Activated naive CD4-positive, alpha-beta T cell treated with anti-CD3 and anti-CD28 coated beads for 36 hours (primary cell): ENCODE data around the gene FBXO34. TPM values are rescaled to one million over a fixed set of nuclear protein-coding genes. Genes with fewer than 3 reads are reported as not detected.

Experiments used
- CTCF ChIA-PET: fragments of 350-600 bp; sonication (Branson Sonifier 250); formaldehyde crosslinking; loops from one replicate; lab custom pipeline; 2021; ENCODE audit warnings: antibody characterized with exemption; lab: Charles Lee
- DNase-seq: peaks from one replicate; pipeline ENCODE4 v3.0.0-alpha.2; 2020
- H3K27ac Mint-ChIP-seq: one replicate; pipeline ENCODE4 v1.8.0; 2021; ENCODE audit warnings: mild to moderate bottlenecking, mixed read lengths
- H3K27me3 Mint-ChIP-seq: one replicate; pipeline ENCODE4 v1.8.0; 2021; ENCODE audit warnings: low read depth, mixed read lengths
- H3K36me3 Mint-ChIP-seq: one replicate; pipeline ENCODE4 v1.8.0; 2021; ENCODE audit warnings: low read depth, mixed read lengths
- H3K4me1 Mint-ChIP-seq: one replicate; pipeline ENCODE4 v1.8.0; 2021; ENCODE audit warnings: low read depth, mixed read lengths
- H3K4me3 Mint-ChIP-seq: one replicate; pipeline ENCODE4 v1.8.0; 2021; ENCODE audit warnings: mild to moderate bottlenecking, moderate library complexity, mixed read lengths
- H3K9me3 Mint-ChIP-seq: one replicate; pipeline ENCODE4 v1.8.0; 2021; ENCODE audit warnings: mixed read lengths
- intact Hi-C: fragments of 100-400 bp; cut with micrococcal nuclease; formaldehyde crosslinking; loops from one replicate; pipeline ENCODE4 v1.15.1; 2023
- total RNA-seq, 2 experiments: library from RNA; stranded (reverse); gene quantifications; one replicate each; pipeline ENCODE4 v1.2.3, GENCODE V29; 2021

The FBXO34 gene
- total RNA-seq, 2 experiments from 2014 or later, result 17.4 to 17.7 TPM

- Mint-ChIP-seq H3K27me3 (no peaks in the 10 kb centered on the region), H3K9me3 (no peaks in the 10 kb centered on the region), H3K36me3 (peaks cover 7% of the 10 kb centered on the region), H3K4me3 (no peak overlapping the region), H3K27ac (no peak overlapping the region), H3K4me1 (peaks cover 66% of the 10 kb centered on the region)
- DNase-seq, result no peak
- CTCF ChIA-PET, result interaction anchor here (0.7 to 1.7 kb wide), 2 partner anchors 41 to 80 kb away, joined by 3 to 13 read pairs; no protein-coding TSS in a partner anchor
- intact Hi-C loops, result loop anchor here (5.0 to 10.0 kb wide), 4 partner anchors 308 to 843 kb away; partner anchors contain the start of genes CGRRF1, KTN1 and PELI2
These were observed 2.9 kb downstream of the FBXO34 start for GRCh38 chr14:55274146-55274545.

- DNase-seq, result no peak
- CTCF ChIA-PET, result interaction anchor here (0.7 to 1.7 kb wide), 2 partner anchors 40 to 79 kb away, joined by 3 to 13 read pairs; no protein-coding TSS in a partner anchor
- intact Hi-C loops, result loop anchor here (5.0 to 10.0 kb wide), 4 partner anchors 308 to 843 kb away; partner anchors contain the start of genes CGRRF1, KTN1 and PELI2
- H3K27ac Mint-ChIP-seq, result peak overlapping the region; percentile 10
- no peaks in the 10 kb centered on the region for H3K9me3 Mint-ChIP-seq
- peaks cover 66% of the 10 kb centered on the region for H3K4me1 Mint-ChIP-seq
- no peak overlapping the region for H3K4me3 Mint-ChIP-seq
- peaks cover 10% of the 10 kb centered on the region for H3K36me3 Mint-ChIP-seq
- H3K27me3 Mint-ChIP-seq, result no peaks in the 10 kb centered on the region
These were observed 3.5 kb downstream of the FBXO34 start for GRCh38 chr14:55274751-55275150.

GRCh38 chr14:55276736-55277135 lies 5.5 kb downstream of the FBXO34 start:
- Mint-ChIP-seq H3K27ac (no peak overlapping the region), H3K9me3 (no peaks in the 10 kb centered on the region), H3K36me3 (peaks cover 11% of the 10 kb centered on the region), H3K4me3 (no peak overlapping the region), H3K4me1 (peaks cover 66% of the 10 kb centered on the region), H3K27me3 (no peaks in the 10 kb centered on the region)
- DNase-seq, result no peak
- intact Hi-C loops, result loop anchor here (10.0 kb wide), 1 partner anchor 772 kb away; the partner anchor contains the start of gene CGRRF1
- CTCF ChIA-PET, result interaction anchor here (0.6 to 3.5 kb wide), 3 partner anchors 15 to 78 kb away, joined by 3 to 17 read pairs (median 5); no protein-coding TSS in a partner anchor

- intact Hi-C loops, result loop anchor here (10.0 kb wide), 1 partner anchor 773 kb away; the partner anchor contains the start of gene CGRRF1
- peak; percentile 47 for DNase-seq
These were observed 6.9 kb downstream of the FBXO34 start for GRCh38 chr14:55277972-55278740.

GRCh38 chr14:55279384-55279783 lies 8.2 kb downstream of the FBXO34 start:
- DNase-seq, result no peak
- intact Hi-C loops, result loop anchor here (10.0 kb wide), 1 partner anchor 775 kb away; the partner anchor contains the start of gene CGRRF1
- H3K4me3 Mint-ChIP-seq, result no peak overlapping the region
- H3K9me3 Mint-ChIP-seq, result no peaks in the 10 kb centered on the region
- H3K36me3 Mint-ChIP-seq, result peaks cover 9% of the 10 kb centered on the region
- H3K4me1 Mint-ChIP-seq, result peaks cover 55% of the 10 kb centered on the region
- H3K27me3 Mint-ChIP-seq, result no peaks in the 10 kb centered on the region
- CTCF ChIA-PET, result interaction anchor here (3.5 kb wide), 1 partner anchor 75 kb away, joined by 17 read pairs; no protein-coding TSS in a partner anchor
- H3K27ac Mint-ChIP-seq, result no peak overlapping the region

More at GRCh38 chr14:55277972-55278740, 6.9 kb downstream of the FBXO34 start:
- H3K36me3 Mint-ChIP-seq, result peaks cover 9% of the 10 kb centered on the region
- H3K9me3 Mint-ChIP-seq, result no peaks in the 10 kb centered on the region
- peaks cover 64% of the 10 kb centered on the region for H3K4me1 Mint-ChIP-seq
- CTCF ChIA-PET, result interaction anchor here (0.7 to 3.5 kb wide), 2 partner anchors 13 to 77 kb away, joined by 3 to 17 read pairs; no protein-coding TSS in a partner anchor
- H3K27ac Mint-ChIP-seq, result peak overlapping the region; percentile 60
- H3K27me3 Mint-ChIP-seq, result no peaks in the 10 kb centered on the region
- peak overlapping the region; percentile 41 for H3K4me3 Mint-ChIP-seq

GRCh38 chr14:55281316-55281839 lies 10.2 kb downstream of the FBXO34 start:
- intact Hi-C loops, result no loop called here
- no peaks in the 10 kb centered on the region for H3K9me3 Mint-ChIP-seq

GRCh38 chr14:55285048-55285652 lies 13.9 kb downstream of the FBXO34 start:
- H3K27me3 Mint-ChIP-seq, result no peaks in the 10 kb centered on the region
- CTCF ChIA-PET, result interaction anchor here (0.6 kb wide), 3 partner anchors 35 to 780 kb away, joined by 3 to 4 read pairs (median 3); no protein-coding TSS in a partner anchor
- no peak for DNase-seq
- peaks cover 48% of the 10 kb centered on the region for H3K4me1 Mint-ChIP-seq
- intact Hi-C loops, result no loop called here
- H3K9me3 Mint-ChIP-seq, result no peaks in the 10 kb centered on the region
- no peak overlapping the region for H3K4me3 Mint-ChIP-seq
- peaks cover 5% of the 10 kb centered on the region for H3K36me3 Mint-ChIP-seq
- H3K27ac Mint-ChIP-seq, result no peak overlapping the region

More at GRCh38 chr14:55281316-55281839, 10.2 kb downstream of the FBXO34 start:
- DNase-seq, result no peak
- peaks cover 51% of the 10 kb centered on the region for H3K4me1 Mint-ChIP-seq
- CTCF ChIA-PET, result interaction anchor here (0.7 to 0.9 kb wide), 2 partner anchors 11 to 73 kb away, joined by 3 to 4 read pairs; no protein-coding TSS in a partner anchor
- peaks cover 10% of the 10 kb centered on the region for H3K36me3 Mint-ChIP-seq
- H3K27ac Mint-ChIP-seq, result no peak overlapping the region
- no peak overlapping the region for H3K4me3 Mint-ChIP-seq
- no peaks in the 10 kb centered on the region for H3K27me3 Mint-ChIP-seq

GRCh38 chr14:55288439-55288838 lies 17.2 kb downstream of the FBXO34 start:
- intact Hi-C loops, result no loop called here
- no peak overlapping the region for H3K4me3 Mint-ChIP-seq
- no peaks in the 10 kb centered on the region for H3K27me3 Mint-ChIP-seq
- H3K9me3 Mint-ChIP-seq, result no peaks in the 10 kb centered on the region
- CTCF ChIA-PET, result interaction anchor here (0.5 kb wide), 1 partner anchor 16 kb away, joined by 4 read pairs; no protein-coding TSS in a partner anchor
- peak overlapping the region; percentile 36 for H3K27ac Mint-ChIP-seq
- H3K36me3 Mint-ChIP-seq, result peaks cover 4% of the 10 kb centered on the region
- H3K4me1 Mint-ChIP-seq, result peaks cover 40% of the 10 kb centered on the region
- no peak for DNase-seq

- intact Hi-C loops, result no loop called here
- H3K4me1 Mint-ChIP-seq, result peaks cover 41% of the 10 kb centered on the region
- H3K4me3 Mint-ChIP-seq, result no peak overlapping the region
- H3K9me3 Mint-ChIP-seq, result no peaks in the 10 kb centered on the region
- no peaks in the 10 kb centered on the region for H3K36me3 Mint-ChIP-seq
- H3K27ac Mint-ChIP-seq, result no peak overlapping the region
- CTCF ChIA-PET, result interaction anchor here (0.6 to 1.5 kb wide), 5 partner anchors 9 to 140 kb away, joined by 3 to 8 read pairs (median 3); no protein-coding TSS in a partner anchor
- no peak for DNase-seq
- no peaks in the 10 kb centered on the region for H3K27me3 Mint-ChIP-seq
These were observed 20.4 kb downstream of the FBXO34 start for GRCh38 chr14:55291480-55292081.

- Mint-ChIP-seq H3K4me1 (peaks cover 42% of the 10 kb centered on the region), H3K27me3 (no peaks in the 10 kb centered on the region), H3K36me3 (peaks cover 12% of the 10 kb centered on the region), H3K4me3 (no peak overlapping the region), H3K9me3 (no peaks in the 10 kb centered on the region), H3K27ac (no peak overlapping the region)
- DNase-seq, result no peak
- intact Hi-C loops, result no loop called here
- CTCF ChIA-PET, result interaction anchor here (0.6 to 0.8 kb wide), 2 partner anchors 60 to 95 kb away, joined by 3 read pairs; no protein-coding TSS in a partner anchor
These were observed 23.4 kb downstream of the FBXO34 start for GRCh38 chr14:55294603-55295002.
